ENCODE data around the gene ZP3.
"Not testable (repeated sequence)": the region's sequence is repeated elsewhere in the genome, so short reads cannot be mapped to it uniquely, and the experiment has no call there.

DNA sequence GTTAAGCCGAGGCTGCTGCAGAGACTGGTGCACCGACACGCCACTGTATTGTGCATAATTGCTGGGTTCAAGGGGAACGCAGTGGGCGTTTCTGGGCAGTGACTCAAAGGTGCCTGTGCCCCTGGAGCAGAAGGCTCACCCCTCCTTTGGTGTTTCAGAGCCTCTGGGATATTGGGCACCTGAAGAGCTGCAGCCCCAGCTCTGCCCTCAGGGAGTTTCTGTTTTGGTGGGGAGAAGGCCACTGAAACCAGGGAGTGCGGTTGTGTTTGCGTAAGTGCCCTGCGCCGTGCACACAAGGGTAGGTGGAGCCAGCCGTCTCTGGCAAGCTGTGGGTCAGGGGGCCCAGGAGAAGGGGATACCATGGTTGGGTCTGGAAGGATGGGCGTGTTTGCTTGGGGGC lies 51.5 kb downstream of the ZP3 start:
- not testable (repeated sequence) for TF ChIP-seq POLR2A (IDR thresholded peaks at IDR 0.05; ENCODE audit: low read length); GATA1 (IDR thresholded peaks at IDR 0.05; ENCODE audit: low read depth, low read length)

Data from erythroblast (primary cell).